Mesendoderm (in vitro differentiated cells): ENCODE measurements around the gene ADCY7.

Experiments
- DNase-seq: peaks from one replicate; pipeline ENCODE4 v3.0.0; 2013
- H2AK5ac ChIP-seq: 2 replicates; pipeline ENCODE4 v1.6.1; 2013; ENCODE audit warnings: low read length, inconsistent platforms
- H2BK120ac ChIP-seq: 2 replicates; pipeline ENCODE4 v1.6.1; 2013; ENCODE audit warnings: low read depth, mild to moderate bottlenecking, low read length, moderate library complexity, mixed read lengths
- H2BK15ac ChIP-seq: replicated peaks from 2 replicates; pipeline ENCODE4 v1.6.1; 2013; ENCODE audit warnings: low read depth, mild to moderate bottlenecking, moderate library complexity
- H2BK5ac ChIP-seq: 2 replicates; pipeline ENCODE4 v1.6.1; 2013; ENCODE audit warnings: low read length, inconsistent platforms
- H3K18ac ChIP-seq: 2 replicates; pipeline ENCODE4 v1.6.1; 2013; ENCODE audit warnings: mild to moderate bottlenecking, low read length, mixed read lengths
- H3K23ac ChIP-seq: one replicate; pipeline ENCODE4 v1.6.1; 2013; ENCODE audit warnings: low read length
- H3K27ac ChIP-seq: 2 replicates; pipeline ENCODE4 v1.5.1; 2013; ENCODE audit warnings: low read depth, mild to moderate bottlenecking, inconsistent platforms, low read length, moderate library complexity
- H3K27me3 ChIP-seq: 2 replicates; pipeline ENCODE4 v1.6.1; 2013; ENCODE audit warnings: low read length, control low read depth, mild to moderate bottlenecking, inconsistent platforms; ENCODE audit not compliant: insufficient read depth, poor library complexity
- H3K36me3 ChIP-seq: 2 replicates; pipeline ENCODE4 v1.6.1; 2013; ENCODE audit warnings: low read length, inconsistent platforms; ENCODE audit not compliant: control insufficient read depth, insufficient read depth
- H3K4ac ChIP-seq: one replicate; pipeline ENCODE4 v1.6.1; 2013; ENCODE audit warnings: low read depth, mild to moderate bottlenecking, low read length, moderate library complexity
- H3K4me1 ChIP-seq: 2 replicates; pipeline ENCODE4 v1.6.1; 2013; ENCODE audit warnings: low read depth, low read length, inconsistent platforms; ENCODE audit not compliant: control insufficient read depth
- H3K4me2 ChIP-seq: 2 replicates; pipeline ENCODE4 v1.6.1; 2013; ENCODE audit warnings: low read length
- H3K4me3 ChIP-seq: 2 replicates; pipeline ENCODE4 v1.5.1; 2013; ENCODE audit warnings: mild to moderate bottlenecking, low read length
- H3K56ac ChIP-seq: one replicate; pipeline ENCODE4 v1.6.1; 2013; ENCODE audit warnings: low read length
- H3K79me1 ChIP-seq: 2 replicates; pipeline ENCODE4 v1.6.1; 2013; ENCODE audit warnings: low read length, inconsistent platforms
- H3K79me2 ChIP-seq: 2 replicates; pipeline ENCODE4 v1.6.1; 2013; ENCODE audit warnings: mild to moderate bottlenecking, low read length; ENCODE audit not compliant: control insufficient read depth, insufficient read depth
- H3K9ac ChIP-seq: 2 replicates; pipeline ENCODE4 v1.6.1; 2013; ENCODE audit warnings: low read length, inconsistent platforms
- H4K5ac ChIP-seq: one replicate; pipeline ENCODE4 v1.6.1; 2013; ENCODE audit warnings: low read length
- H4K8ac ChIP-seq: one replicate; pipeline ENCODE4 v1.6.1; 2013; ENCODE audit warnings: low read depth, mild to moderate bottlenecking, control low read depth, low read length, moderate library complexity
- WGBS: extraction: QIAGEN DNeasy Blood & Tissue Kit; methylation state at CpG from one replicate; pipeline ENCODE4 v1.1.7; 2013; ENCODE audit warnings: low lambda C conversion rate, missing lambda C conversion rate; ENCODE audit not compliant: insufficient coverage; ENCODE audit errors: extremely low coverage; 5-methylcytosine and 5-hydroxymethylcytosine counted together

Gene ADCY7

DNA sequence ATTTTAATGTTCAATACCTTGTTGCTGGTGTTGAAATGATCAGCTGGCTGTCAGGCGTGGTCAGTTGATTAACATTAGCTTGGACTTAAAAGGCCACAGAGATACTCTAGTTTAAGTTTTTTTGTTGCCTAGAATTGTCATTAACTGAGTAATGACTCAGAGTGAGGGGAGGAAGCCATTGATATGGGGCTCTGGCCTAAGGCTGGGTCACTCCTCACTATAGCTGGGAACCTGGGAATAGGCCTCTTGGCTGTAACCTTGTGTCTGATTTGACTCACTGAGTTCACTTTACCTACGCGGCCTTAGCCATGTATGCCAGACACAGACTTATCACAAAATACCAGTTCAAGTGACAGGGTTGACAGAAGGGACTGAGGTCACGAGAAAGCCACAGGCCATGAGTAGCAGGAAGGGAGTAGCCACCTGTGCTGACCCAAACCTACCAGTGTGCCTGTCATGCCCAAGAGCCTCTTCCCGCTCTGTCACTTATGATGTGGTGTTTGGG lies 37.9 kb upstream of the ADCY7 start:
- H2AK5ac ChIP-seq, result no peak overlapping the region
- H3K4me2 ChIP-seq, result no peak overlapping the region
- H3K23ac ChIP-seq, result no peak overlapping the region
- no peak overlapping the region for H2BK15ac ChIP-seq
- no peak for DNase-seq
- H3K56ac ChIP-seq, result no peak overlapping the region
- no peak overlapping the region for H2BK120ac ChIP-seq
- no peaks in the 10 kb centered on the region for H3K36me3 ChIP-seq
- no peaks in the 10 kb centered on the region for H3K79me2 ChIP-seq
- H3K79me1 ChIP-seq, result no peaks in the 10 kb centered on the region
- H3K4me1 ChIP-seq, result no peaks in the 10 kb centered on the region
- WGBS, result no CpG with 5 or more reads among the region's 5 CpGs
- H4K8ac ChIP-seq, result no peak overlapping the region
- no peak overlapping the region for H3K9ac ChIP-seq
- H3K4me3 ChIP-seq, result no peak overlapping the region
- H3K4ac ChIP-seq, result no peak overlapping the region
- no peaks in the 10 kb centered on the region for H3K27me3 ChIP-seq
- H3K18ac ChIP-seq, result no peak overlapping the region
- H3K27ac ChIP-seq, result no peak overlapping the region
- no peak overlapping the region for H4K5ac ChIP-seq
- no peak overlapping the region for H2BK5ac ChIP-seq

DNA sequence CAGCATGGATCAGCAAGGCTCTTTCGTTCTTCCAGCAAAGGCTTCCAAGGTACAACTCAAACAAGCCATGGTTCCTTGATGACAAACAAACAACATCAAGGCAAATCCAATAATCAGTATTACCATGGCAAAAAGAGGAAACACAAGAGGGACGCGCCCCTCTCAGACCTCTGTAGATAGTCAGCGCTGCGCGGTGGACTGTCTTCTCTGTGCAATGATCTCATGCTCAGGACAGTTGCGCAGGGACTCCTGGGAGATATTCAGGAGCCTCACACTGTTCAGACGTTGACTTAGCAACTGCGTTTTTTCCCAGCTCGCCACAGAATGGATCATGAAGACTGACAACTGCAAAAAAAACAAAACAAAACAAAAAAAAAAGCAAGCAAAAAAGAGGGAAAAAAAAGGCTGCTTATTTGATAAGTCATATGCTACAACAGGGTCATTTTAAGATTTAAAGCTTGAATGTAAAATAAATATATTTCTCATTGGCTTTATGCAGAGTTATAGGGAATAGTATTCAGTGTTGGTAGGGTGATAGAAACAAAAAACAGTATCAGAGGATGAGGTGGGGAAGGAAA lies 37.1 kb upstream of the ADCY7 start:
- H3K36me3 ChIP-seq, result no peaks in the 10 kb centered on the region

DNA sequence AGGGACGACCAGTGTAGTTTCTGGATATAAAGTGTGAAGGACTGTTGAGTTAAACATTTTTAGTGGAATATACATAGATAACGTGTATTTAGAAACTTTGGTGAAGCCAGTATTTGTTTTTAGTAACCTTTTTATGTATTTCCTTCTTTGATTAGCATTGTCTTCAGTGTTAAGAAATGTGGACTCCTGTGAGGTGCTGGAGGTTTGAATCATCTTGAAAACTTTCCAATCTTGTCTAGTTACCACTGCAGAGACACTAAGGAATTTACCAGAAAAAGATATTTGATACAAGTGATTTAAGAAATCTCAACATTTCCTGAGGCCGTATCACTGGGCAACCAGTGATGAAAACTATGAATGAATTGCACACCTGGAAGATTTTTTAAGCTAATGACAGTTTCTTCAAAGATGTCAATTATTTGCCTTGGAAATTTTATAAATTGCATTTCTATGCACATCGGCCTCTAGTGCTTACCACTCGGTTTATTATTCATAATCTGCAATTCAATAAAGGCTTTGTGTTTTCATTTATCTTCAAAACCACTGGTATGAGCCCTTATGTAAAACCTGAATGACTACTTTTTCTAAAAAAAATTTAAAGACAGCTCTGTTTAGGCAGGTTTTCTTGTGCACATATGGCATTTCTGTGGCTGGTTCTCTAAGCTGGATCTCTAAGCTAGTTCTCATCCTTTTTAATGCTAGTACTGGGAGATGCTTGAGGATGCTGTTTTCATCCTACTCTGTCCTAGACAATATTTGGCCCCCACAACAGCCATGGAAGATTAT lies 31.4 kb upstream of the ADCY7 start:
- H3K4me3 ChIP-seq, result no peak overlapping the region
- H3K4me1 ChIP-seq, result no peaks in the 10 kb centered on the region
- H3K4ac ChIP-seq, result no peak overlapping the region
- no peak for DNase-seq
- no peak overlapping the region for H3K56ac ChIP-seq
- H4K8ac ChIP-seq, result no peak overlapping the region
- no peak overlapping the region for H2BK15ac ChIP-seq
- no CpG with 5 or more reads among the region's 5 CpGs for WGBS
- H3K27me3 ChIP-seq, result no peaks in the 10 kb centered on the region
- no peaks in the 10 kb centered on the region for H3K79me2 ChIP-seq
- no peaks in the 10 kb centered on the region for H3K79me1 ChIP-seq
- H2BK5ac ChIP-seq, result no peak overlapping the region
- no peak overlapping the region for H3K23ac ChIP-seq
- no peak overlapping the region for H3K4me2 ChIP-seq
- no peak overlapping the region for H4K5ac ChIP-seq
- H2AK5ac ChIP-seq, result no peak overlapping the region
- no peaks in the 10 kb centered on the region for H3K36me3 ChIP-seq
- no peak overlapping the region for H3K9ac ChIP-seq
- no peak overlapping the region for H3K18ac ChIP-seq
- H3K27ac ChIP-seq, result no peak overlapping the region
- H2BK120ac ChIP-seq, result no peak overlapping the region

More for the DNA sequence above, 37.1 kb upstream of the ADCY7 start:
- Histone ChIP-seq H3K79me1 (no peaks in the 10 kb centered on the region), H3K79me2 (no peaks in the 10 kb centered on the region), H3K56ac (no peak overlapping the region), H2AK5ac (no peak overlapping the region), H3K27ac (no peak overlapping the region), H3K4me3 (no peak overlapping the region), H2BK120ac (no peak overlapping the region), H3K4ac (no peak overlapping the region), H3K4me1 (no peaks in the 10 kb centered on the region), H4K5ac (no peak overlapping the region), H2BK15ac (no peak overlapping the region), H4K8ac (no peak overlapping the region), H3K27me3 (no peaks in the 10 kb centered on the region), H3K23ac (no peak overlapping the region), H3K9ac (no peak overlapping the region), H3K18ac (no peak overlapping the region), H3K4me2 (no peak overlapping the region), H2BK5ac (no peak overlapping the region)
- whole genome bisulfite sequencing, result no CpG with 5 or more reads among the region's 10 CpGs
- no peak for DNase-seq

DNA sequence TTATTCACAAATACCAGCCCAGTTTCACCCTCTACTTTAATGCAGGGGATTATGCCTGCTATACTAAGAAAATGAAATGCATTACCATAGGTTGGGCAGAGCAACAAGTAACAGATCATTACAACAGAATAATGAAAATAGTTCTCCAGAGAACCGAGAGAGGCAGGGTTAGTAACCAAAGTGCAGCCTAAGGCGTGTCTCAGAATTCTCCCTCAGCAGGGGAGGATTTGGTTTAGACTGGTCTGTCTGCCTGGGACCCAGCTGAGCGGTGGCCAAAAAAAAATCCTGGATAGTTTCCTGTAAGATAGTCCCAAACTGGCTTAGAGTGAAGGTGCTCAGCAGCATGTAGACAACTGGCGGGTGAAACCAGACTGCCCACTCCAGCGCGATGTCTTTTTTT lies 30.8 kb upstream of the ADCY7 start:
- Histone ChIP-seq H2BK120ac (no peak overlapping the region), H3K79me1 (no peaks in the 10 kb centered on the region), H3K27me3 (no peaks in the 10 kb centered on the region), H4K8ac (no peak overlapping the region), H3K4me2 (no peak overlapping the region), H3K36me3 (no peaks in the 10 kb centered on the region), H3K18ac (no peak overlapping the region), H2BK15ac (no peak overlapping the region), H3K27ac (no peak overlapping the region), H3K4ac (no peak overlapping the region), H3K4me3 (no peak overlapping the region), H3K4me1 (no peaks in the 10 kb centered on the region), H3K56ac (no peak overlapping the region), H3K23ac (no peak overlapping the region), H3K79me2 (no peaks in the 10 kb centered on the region), H4K5ac (no peak overlapping the region), H2BK5ac (no peak overlapping the region), H3K9ac (no peak overlapping the region), H2AK5ac (no peak overlapping the region)
- no CpG with 5 or more reads among the region's 6 CpGs for whole genome bisulfite sequencing
- no peak for DNase-seq

- Histone ChIP-seq H3K56ac (no peak overlapping the region), H3K4me3 (no peak overlapping the region), H3K79me1 (no peaks in the 10 kb centered on the region), H3K4ac (no peak overlapping the region), H2AK5ac (no peak overlapping the region), H3K4me2 (no peak overlapping the region), H3K18ac (no peak overlapping the region), H3K36me3 (no peaks in the 10 kb centered on the region), H3K9ac (no peak overlapping the region), H2BK120ac (no peak overlapping the region), H4K5ac (no peak overlapping the region), H3K4me1 (no peaks in the 10 kb centered on the region), H4K8ac (no peak overlapping the region), H3K23ac (no peak overlapping the region), H2BK5ac (no peak overlapping the region), H3K27ac (no peak overlapping the region), H3K27me3 (no peaks in the 10 kb centered on the region), H3K79me2 (no peaks in the 10 kb centered on the region), H2BK15ac (no peak overlapping the region)
- DNase-seq, result no peak
- WGBS, result no CpG with 5 or more reads among the region's 3 CpGs
Measured at GRCh38 chr16:50238314-50238713, 28.0 kb upstream of the ADCY7 start.
